ENCODE measurements around the gene SPOCK1. TPM values are rescaled to one million over a fixed set of nuclear protein-coding genes. Genes with fewer than 3 reads are reported as not detected.

SPOCK1 gene
- total RNA-seq, 1 donor from 2014 or later: 19.6 TPM

DNA sequence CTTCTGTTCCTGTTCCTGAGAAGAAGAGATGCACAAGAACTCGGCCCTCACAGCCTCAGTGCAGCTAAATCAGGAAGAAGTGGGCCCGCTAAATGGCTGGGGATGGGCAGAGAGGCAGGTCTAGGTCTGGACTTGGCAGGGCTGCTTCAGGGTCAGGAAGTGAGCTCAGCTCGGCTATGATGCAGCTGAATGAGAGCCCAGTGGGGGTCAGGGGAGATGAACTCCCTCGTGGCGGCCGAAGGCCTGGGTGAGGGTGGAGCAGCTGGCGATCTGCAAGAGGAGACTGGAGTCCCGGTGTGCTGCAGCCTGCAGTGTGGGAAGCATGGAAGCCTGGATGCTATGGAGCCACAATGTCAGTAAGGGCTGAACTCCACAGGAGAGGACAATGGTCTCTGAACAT is 466.2 kb downstream of the SPOCK1 start:
- intact Hi-C loops (cut with DNase I): no loop called here
- ATAC-seq (ENCODE audit: poor library complexity) (no peak), DNase-seq (no peak)

DNA sequence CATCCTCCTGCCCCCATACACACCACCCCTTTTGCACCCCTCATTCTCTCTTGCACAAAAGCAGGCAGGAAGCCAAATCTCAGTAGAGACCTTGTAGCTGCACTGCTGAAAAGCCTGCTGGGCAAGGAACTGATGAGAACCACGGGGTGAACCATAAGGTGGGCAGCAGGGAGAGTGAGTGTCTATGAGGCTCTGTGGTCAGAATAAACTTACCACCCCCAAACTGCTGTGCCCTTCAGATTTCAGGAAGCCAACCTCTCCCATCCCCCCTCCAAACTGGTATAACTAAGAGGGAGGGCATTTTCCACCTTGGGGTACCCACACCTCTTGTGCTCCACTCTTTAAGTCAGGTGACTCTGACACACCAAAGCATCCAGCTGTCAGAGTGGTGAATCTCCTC is 471.4 kb downstream of the SPOCK1 start:
- DNase-seq: no peak
- intact Hi-C loops (cut with DNase I): no loop called here
- ATAC-seq (ENCODE audit: poor library complexity): no peak

DNA sequence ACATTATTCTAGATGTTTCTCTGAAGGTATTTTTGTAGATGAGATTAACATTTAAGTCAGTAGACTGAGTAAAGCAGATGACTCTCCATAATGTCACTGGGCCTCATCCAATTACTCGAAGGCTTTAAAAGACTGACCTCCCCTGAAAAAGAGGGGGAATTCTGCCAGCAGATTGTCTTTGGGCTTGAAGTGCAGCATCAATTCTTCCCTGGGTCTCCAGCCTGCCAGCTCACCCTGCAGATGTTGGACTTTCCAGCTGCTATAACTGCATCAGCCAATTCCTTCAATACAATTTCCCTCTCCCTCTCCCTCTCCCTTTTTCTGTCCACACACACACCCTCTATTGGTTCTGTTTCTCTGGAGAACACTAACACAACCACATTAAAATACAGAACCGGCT is 472.8 kb downstream of the SPOCK1 start:
- intact Hi-C loops (cut with DNase I): no loop called here
- DNase-seq (no peak), ATAC-seq (ENCODE audit: poor library complexity) (no peak)

DNA sequence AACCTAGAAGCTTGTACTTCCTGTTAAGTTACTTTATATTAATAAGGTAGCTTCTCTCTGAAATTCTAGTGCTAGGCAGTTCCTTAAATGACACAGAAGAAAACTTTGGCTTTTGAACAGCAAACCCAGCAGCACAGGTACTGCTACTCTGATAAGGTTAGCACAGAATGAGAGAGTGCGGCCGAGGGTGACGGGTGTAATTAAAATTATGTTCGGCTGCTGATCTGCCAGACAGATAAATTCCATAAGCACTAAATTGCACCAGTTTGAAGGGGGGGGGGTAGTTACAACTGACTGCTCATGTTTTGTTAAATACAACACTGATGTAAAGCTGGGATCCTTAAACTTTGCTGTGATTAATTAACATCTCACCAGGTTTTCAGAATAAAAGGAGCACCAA is 475.1 kb downstream of the SPOCK1 start:
- DNase-seq (no peak), ATAC-seq (ENCODE audit: poor library complexity) (no peak)
- intact Hi-C loops (cut with DNase I): no loop called here

DNA sequence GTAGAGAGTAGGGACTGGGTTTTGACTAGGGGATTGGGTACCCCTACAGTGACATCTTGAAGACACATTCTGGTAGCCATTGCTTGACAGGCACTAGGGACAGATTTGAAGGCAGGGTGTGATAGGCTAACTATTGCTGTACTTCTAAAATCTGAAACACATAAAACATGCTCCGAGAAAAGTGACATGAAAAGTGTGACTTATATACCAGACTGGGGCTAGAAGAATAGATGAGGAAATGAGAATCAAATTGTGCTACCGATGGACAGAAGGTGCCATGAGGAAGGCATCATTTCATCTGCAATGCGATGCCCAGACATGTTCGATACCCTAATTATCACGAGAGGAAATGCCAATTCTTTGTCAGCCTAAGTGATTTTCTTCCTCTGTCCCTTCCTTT is 475.8 kb downstream of the SPOCK1 start:
- intact Hi-C loops (cut with DNase I): no loop called here
- ATAC-seq (ENCODE audit: poor library complexity) (no peak), DNase-seq (no peak)

DNA sequence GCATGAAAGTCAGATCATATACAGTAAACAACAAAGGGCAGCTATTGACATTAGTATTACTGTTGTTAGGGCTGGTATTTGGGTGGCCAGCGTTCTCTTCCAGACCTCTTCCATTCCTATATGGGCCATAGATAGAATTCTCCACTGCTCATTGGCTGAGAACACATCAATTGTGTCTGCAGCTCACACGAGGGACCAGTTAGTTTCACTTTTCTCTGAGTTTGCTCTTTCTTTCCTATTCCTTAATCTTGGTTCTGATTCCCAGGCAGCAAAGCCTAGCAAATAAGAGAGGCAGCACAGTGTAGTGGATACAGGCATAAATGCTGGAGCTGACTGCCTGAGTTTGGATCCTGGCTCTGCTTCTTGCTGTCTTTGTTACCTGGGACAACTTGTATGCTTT is 476.4 kb downstream of the SPOCK1 start:
- intact Hi-C loops (cut with DNase I): no loop called here
- no peak for ATAC-seq (ENCODE audit: poor library complexity)
- DNase-seq: no peak

DNA sequence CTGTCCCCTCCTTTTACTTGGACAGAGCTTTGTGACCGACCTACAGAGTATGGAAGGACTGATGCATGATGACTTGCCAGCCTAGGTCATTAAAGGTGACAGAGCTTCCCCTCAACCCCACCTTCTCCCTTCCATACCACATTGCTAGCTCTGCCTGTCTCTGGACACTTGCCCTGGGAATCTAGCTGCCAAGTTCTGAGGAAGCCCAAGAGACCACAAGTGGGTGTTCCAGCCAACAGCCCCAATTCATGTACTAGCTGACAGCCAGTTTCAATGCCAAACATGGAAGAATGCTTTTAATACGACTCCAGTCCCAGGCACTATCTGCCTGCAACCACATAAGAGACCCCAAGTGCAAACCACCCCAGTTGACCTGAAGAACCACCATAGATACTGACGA is 477.1 kb downstream of the SPOCK1 start:
- intact Hi-C loops (cut with DNase I): no loop called here
- ATAC-seq (ENCODE audit: poor library complexity): peak; percentile 94
- peak; percentile 64 for DNase-seq

DNA sequence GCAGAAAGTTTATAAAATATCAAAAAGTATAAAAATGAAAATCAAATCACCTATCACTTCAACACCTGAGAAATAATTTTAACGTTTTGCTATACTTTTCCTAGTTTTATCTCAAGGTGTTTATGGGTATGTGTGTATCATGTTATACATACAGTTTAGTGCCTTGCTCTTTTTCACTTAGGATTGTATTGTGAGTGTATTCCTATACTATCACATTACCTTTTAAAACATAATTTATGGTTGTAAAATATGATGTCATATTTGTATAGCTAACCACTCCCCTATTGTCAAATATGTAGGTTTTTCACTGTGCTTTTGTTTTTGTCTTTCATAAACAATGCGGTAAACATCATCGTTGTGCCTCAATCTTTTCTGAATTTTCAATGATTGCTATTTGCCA is 479.9 kb downstream of the SPOCK1 start:
- intact Hi-C loops (cut with DNase I): no loop called here
- no peak for DNase-seq
- ATAC-seq (ENCODE audit: poor library complexity): no peak

DNA sequence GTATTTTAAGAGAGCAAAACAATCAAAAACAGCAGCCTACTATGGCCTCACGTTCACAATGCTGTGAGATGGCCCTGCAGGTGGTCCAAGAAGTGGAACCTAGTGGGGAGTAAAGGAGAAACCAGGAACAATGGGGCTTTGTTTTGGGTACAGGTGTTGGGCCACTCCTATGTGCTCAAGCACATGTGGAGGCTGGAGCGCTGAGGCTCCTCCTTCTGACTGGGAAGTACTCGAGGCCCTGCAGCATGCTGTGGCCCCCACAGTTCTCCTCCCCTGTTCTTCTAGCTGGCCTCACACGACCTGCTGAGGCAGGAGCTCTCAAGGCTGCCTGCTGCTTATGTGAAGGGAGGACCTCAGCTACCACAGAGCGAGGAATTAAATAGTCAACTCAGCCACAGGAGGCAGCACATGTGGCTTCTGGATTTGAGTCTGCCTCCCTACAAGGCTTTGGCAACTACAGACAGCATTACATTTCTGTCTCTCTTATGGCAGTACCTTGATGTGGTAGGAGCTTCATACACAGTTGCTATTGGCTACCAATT is 482.3 kb downstream of the SPOCK1 start:
- DNase-seq: no peak
- ATAC-seq (ENCODE audit: poor library complexity): no peak
- intact Hi-C loops (cut with DNase I): no loop called here

DNA sequence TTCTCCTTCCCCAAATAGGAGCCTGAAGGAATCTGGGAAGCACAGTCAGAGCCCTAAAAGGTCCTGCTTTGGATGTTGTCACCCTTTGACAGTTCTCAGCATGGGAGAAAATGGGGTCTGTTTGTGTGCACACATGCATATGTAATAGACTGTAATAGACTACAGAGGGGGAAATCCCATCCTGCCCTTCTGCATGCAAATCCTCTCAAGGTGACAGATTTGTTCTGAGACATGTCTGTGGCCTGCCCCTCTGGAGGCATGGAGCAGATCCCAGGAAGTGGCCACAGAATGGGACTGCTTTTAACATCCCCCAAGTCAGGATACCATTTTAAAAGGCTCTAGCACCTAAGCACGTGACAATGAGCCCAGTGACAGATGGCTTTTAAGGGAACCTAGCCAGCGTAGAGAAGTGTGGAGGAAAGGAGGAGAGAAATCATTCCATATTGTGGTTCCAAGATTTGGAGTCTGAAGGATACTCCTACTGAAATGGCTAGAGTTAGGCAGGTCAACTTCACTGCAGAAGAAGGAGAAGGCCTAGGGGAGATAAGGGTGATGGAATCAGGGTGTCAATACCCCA is 483.5 kb downstream of the SPOCK1 start:
- no peak for ATAC-seq (ENCODE audit: poor library complexity)
- intact Hi-C loops (cut with DNase I): no loop called here

DNA sequence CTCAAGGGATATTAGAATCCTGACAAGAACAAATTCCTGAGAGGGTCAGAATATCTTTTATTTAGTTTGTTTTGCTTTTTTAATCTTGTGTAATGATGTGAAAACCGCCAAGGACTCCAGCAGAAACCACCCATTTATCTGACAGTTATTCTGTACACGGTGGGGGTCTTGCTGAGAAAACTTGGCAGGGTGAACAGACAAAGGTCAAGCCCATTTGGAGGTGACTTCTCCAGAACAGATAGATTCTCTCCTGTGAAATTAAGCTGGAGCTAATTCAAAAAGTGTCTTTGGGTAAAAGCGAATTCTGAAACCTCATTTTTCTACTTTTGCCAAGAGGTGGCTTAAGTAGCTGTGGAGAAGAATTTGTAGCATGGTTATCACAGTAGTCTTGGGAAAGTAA is 484.4 kb downstream of the SPOCK1 start:
- ATAC-seq (ENCODE audit: poor library complexity): no peak
- intact Hi-C loops (cut with DNase I): no loop called here
- DNase-seq: no peak

More for the DNA sequence above, 483.5 kb downstream of the SPOCK1 start:
- DNase-seq: no peak

DNA sequence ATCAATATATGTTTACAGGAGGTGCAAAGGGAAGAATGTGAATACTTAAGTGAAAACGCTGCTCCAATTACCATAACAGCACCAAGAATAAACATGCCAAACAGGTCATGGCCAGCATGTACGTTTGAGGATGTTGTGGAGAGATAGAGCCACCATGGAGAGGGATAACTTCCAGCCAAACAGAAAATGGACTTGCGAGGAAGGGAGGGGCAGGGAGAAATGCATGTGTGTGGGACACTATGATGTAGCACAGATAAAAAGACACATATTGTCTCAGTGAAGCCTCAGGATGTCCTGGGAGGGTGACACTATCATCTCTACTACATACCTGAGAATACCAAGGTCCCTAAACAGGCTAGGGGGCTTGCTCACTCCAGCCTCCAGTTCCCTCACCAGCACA is 488.9 kb downstream of the SPOCK1 start:
- intact Hi-C loops (cut with DNase I): no loop called here
- DNase-seq (no peak), ATAC-seq (ENCODE audit: poor library complexity) (no peak)

DNA sequence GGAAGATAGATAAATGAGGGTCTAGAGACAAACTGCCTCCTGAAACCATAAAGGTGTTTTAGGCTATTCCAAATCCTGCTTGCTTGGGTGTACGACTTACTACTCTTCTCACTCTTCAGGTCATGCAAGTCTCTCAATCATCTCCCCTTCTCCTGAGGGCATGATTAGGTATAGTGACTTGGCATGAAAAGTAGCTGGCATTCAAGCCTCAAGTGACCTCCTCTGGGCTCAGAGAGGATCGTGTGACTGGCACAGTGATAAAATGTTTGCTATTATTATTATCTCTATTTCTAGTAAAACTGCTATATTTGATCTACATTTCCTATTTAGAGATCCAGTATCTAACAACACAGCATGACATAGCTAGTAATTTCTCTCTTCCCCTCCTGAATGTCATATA is 494.8 kb downstream of the SPOCK1 start:
- DNase-seq (no peak), ATAC-seq (ENCODE audit: poor library complexity) (no peak)
- intact Hi-C loops (cut with DNase I): no loop called here

DNA sequence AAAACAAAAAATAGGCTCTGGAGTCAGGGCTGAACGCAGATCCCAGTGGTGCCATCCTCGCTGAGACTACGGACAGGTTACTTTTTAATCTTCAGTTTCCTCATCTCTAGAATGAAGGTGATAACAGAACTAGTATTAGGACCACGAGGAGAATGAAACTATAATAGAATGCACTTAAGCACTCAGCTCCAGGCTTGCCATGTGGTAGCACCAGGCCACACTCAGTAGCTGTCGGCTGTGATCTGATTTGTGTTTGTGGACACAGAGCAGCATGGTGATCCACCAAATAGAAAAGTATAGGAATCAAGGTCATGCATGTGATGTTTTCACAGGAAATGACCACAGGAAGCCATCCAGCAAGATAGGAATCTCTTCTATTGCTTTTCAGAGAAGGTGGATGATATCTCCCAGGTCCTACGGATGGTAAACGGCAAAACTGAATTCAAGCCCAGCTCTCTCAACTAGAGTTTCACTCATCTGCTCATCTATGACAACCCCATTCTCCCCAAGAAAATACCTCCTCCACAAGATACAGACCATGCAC is 498.0 kb downstream of the SPOCK1 start:
- DNase-seq: no peak
- peak; percentile 41 for ATAC-seq (ENCODE audit: poor library complexity)
- intact Hi-C loops (cut with DNase I): no loop called here

DNA sequence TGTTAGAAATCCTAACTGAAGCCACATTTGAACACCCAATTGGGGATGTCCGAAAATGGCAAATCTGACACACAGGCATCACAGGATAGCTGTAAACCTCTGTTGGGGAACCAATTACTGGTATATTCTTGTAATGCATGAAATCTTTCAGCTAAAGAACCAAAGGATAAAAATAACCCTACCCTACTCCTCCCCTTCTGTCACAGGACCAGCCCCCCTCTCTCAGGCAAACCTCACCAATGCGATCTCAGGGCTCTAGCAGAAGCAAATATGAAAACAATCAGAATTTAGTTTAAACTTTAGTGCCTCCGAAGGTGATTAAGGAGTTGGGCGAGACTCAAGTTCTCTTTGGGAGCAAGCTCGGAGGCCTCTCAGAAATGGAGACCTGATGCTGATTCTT is 499.3 kb downstream of the SPOCK1 start:
- intact Hi-C loops (cut with DNase I): no loop called here
- DNase-seq (no peak), ATAC-seq (ENCODE audit: poor library complexity) (peak; percentile 51)

DNA sequence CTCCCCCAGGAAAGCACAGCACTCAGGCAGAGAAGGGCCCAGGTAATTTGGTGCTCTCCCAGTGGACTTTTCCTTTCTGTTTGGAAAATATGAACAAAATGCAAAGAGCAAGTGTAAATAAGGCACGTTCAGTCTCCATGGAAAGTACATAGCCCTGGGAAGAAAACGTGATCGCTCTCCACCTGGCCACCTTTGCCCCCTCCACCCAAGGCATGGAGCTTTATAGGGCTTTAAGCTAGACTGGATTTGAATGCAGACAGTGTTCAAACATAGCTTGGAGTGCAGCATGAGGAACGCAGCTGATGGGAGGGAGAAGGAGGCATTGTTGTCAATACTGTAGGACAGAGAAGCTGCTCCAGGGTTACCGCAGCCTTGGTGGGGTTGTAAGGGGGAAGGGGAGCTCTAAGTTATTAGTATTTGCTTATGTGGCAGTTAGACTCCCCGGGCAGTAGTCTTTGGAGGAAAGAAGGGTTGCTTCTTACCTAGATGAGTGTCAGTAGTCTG is 500.2 kb downstream of the SPOCK1 start:
- ATAC-seq (ENCODE audit: poor library complexity) (no peak), DNase-seq (no peak)
- intact Hi-C loops (cut with DNase I): no loop called here

DNA sequence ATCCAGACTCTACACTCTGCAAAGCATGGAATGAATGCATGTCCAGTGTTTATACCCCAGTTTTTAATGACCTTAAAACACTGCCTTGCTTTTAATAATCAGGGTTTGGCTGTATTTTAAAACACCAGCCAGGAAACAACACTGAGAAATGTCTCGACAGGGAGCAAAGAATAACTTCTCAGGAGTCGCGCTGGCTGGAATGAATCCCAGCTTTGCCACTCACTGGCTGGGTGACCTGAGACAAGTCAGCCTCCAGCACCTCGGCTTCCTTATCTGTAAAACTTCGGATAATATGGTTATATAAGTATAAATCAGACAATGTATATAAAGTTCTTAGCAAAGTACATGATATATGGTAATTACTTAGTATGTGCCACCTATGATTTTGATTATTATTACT is 505.0 kb downstream of the SPOCK1 start:
- intact Hi-C loops (cut with DNase I): no loop called here
- DNase-seq (no peak), ATAC-seq (ENCODE audit: poor library complexity) (peak; percentile 50)

DNA sequence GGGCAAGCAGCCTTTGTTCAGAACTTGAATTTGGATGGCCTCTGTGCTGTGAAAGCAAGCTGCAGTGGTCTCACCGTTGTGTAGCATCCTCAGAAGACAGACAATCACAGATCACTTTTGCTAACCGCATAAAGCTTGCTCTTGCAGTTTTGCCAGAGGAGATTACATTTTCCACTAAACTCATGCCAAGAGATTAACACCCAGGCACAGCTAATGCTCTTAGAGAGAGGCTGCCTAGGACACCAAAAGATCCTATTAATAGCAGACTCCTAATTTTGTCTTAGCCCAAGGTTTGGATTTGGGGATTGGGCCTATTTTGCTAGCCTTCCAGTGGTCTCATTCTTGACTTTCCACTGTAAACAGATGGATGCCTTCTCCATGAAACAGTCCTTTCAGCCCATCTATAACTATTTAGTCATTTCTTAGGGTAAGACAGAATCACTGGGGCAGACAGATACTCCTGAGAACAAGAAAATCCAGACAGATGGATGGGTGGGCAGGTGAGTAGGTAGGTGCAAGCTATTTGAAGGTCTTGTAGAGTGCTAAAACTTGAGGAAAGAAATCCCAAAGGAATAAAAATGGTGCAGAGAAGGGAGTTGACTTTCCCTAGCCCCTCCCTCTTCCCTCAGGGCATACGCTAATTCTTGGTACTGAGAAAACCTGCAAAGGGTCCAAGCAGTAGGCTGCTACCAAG is 506.2 kb downstream of the SPOCK1 start:
- DNase-seq: no peak
- ATAC-seq (ENCODE audit: poor library complexity): peak; percentile 90
- intact Hi-C loops (cut with DNase I): no loop called here

DNA sequence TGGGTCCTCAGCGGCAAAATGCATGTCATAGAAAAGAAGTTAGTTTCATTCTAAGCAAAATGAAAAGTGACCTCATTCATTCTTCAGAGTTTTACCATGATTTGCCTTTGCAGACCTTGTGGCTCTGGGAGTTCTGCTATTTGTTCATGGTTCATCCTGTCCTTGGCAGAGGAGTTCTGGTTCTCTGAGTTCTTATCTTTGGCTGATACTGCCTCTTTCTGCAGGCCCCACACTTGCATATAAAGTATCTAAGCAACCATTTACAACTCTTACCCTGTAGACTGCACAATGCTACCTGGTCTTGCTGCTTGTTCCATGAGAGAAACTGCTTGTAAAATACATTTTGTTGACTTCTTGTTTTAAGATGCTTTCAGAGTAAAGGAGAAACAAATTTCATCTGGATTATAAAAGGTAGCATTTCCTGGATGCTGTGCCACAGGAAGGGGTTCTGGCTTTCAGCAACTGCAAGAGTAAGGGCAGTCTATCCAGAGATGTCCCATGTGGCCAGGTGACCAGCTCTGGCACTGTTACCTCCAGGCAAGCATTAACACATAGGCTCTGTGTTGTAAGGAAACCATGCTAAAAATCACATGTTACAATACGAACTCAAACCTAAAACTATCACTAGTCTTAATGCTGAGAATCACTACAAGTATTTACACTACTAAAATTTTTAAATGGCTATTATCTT is 513.2 kb downstream of the SPOCK1 start:
- DNase-seq (no peak), ATAC-seq (ENCODE audit: poor library complexity) (peak; percentile 97)
- intact Hi-C loops (cut with DNase I): no loop called here

All from Right ventricle myocardium superior (tissue), 1 donor.